ENCODE measurements around the gene EIF4G3.

- TF ChIP-seq CTCF (IDR thresholded peaks at IDR 0.05; ENCODE audit: insufficient read depth, low read length, poor library complexity, severe bottlenecking) (no peak), EZH2phosphoT487 (conservative IDR thresholded peaks at IDR 0.05; ENCODE audit: low read length) (no peak)
These were observed 110.2 kb downstream of the EIF4G3 start for GRCh38 chr1:21066356-21067012.
